PC-3 (cell line): ENCODE data around the gene STX18. TPM values are rescaled to one million over a fixed set of nuclear protein-coding genes. Genes with fewer than 3 reads are reported as not detected.
"Not testable (repeated sequence)": the region's sequence is repeated elsewhere in the genome, so short reads cannot be mapped to it uniquely, and the experiment has no call there.

ENCODE experiments used
- ATAC-seq: fragments of 200-7000 bp; cut with Tn5 transposase; 2 replicates; pipeline ENCODE4 v1.9.1; 2020; ENCODE audit warnings: mild to moderate bottlenecking, moderate library complexity
- BruUV-seq: library from RNA; stranded (reverse); fragments of 400-500 nt; replicated peaks from 2 replicates; lab custom pipeline; 2021; lab: Mats Ljungman, UMichigan
- CTCF ChIA-PET: fragments of 300-600 bp; sonication (Branson Sonifier 250); formaldehyde crosslinking; loops from one replicate; lab custom pipeline; 2022; ENCODE audit warnings: antibody characterized with exemption; lab: Charles Lee
- POLR2A ChIA-PET: fragments of 300-600 bp; sonication (Branson Sonifier 250); formaldehyde crosslinking; loops from one replicate; lab custom pipeline; 2022; ENCODE audit warnings: antibody characterized with exemption; ENCODE audit not compliant: unreplicated experiment; lab: Charles Lee
- DNase-seq: peaks from one replicate; pipeline ENCODE4 v3.0.0-alpha.2; 2015
- H2AFZ ChIP-seq: fragments of 300-600 bp; sonication (generic); 2 replicates; pipeline ENCODE4 v1.6.0; 2016; ENCODE audit warnings: antibody characterized with exemption, low read length
- H3F3A ChIP-seq: fragments of 300-600 bp; sonication (generic); one replicate; pipeline ENCODE4 v1.6.0; 2017; ENCODE audit warnings: antibody characterized with exemption, low read length, control low read depth, mild to moderate bottlenecking; ENCODE audit not compliant: unreplicated experiment
- H3K27ac ChIP-seq: fragments of 300-600 bp; sonication (generic); 2 replicates; pipeline ENCODE4 v1.5.1; 2016; ENCODE audit warnings: mild to moderate bottlenecking, low read length
- H3K27me3 ChIP-seq: fragments of 300-600 bp; sonication (generic); 2 replicates; pipeline ENCODE4 v1.6.1; 2016; ENCODE audit warnings: low read length, mixed read lengths
- H3K36me3 ChIP-seq: fragments of 300-600 bp; sonication (generic); 2 replicates; pipeline ENCODE4 v1.6.1; 2016; ENCODE audit warnings: low read depth, mixed run types, low read length, mixed read lengths
- H3K4me1 ChIP-seq: fragments of 300-600 bp; sonication (generic); 2 replicates; pipeline ENCODE4 v1.5.1; 2016; ENCODE audit warnings: low read length; ENCODE audit not compliant: insufficient read depth
- H3K4me2 ChIP-seq: fragments of 300-600 bp; sonication (generic); 2 replicates; pipeline ENCODE4 v1.6.0; 2016; ENCODE audit warnings: low read length
- H3K4me3 ChIP-seq: fragments of 300-600 bp; sonication (generic); 2 replicates; pipeline ENCODE4 v1.5.1; 2016; ENCODE audit warnings: mild to moderate bottlenecking, low read length, mixed read lengths
- H3K79me2 ChIP-seq: fragments of 300-600 bp; sonication (generic); 2 replicates; pipeline ENCODE4 v1.6.1; 2017; ENCODE audit warnings: low read length, mixed read lengths
- H3K9ac ChIP-seq: fragments of 300-600 bp; sonication (generic); 2 replicates; pipeline ENCODE4 v1.6.0; 2016; ENCODE audit warnings: mild to moderate bottlenecking, low read length
- H3K9me2 ChIP-seq: fragments of 300-600 bp; sonication (generic); replicated peaks from 2 replicates; pipeline ENCODE4 v1.6.1; 2016; ENCODE audit warnings: mixed run types, low read length, mixed read lengths
- H3K9me3 ChIP-seq: fragments of 300-600 bp; sonication (generic); 2 replicates; pipeline ENCODE4 v1.6.1; 2016; ENCODE audit warnings: low read length, mixed read lengths
- H4K20me1 ChIP-seq: fragments of 300-600 bp; sonication (generic); 2 replicates; pipeline ENCODE4 v1.6.1; 2016; ENCODE audit warnings: low read length, mixed read lengths
- EZH2 ChIP-seq: fragments of 300-600 bp; sonication (generic); IDR thresholded peaks from one replicate; pipeline ENCODE4 v1.6.1; 2017; ENCODE audit warnings: antibody characterized with exemption, mild to moderate bottlenecking, low read length; ENCODE audit not compliant: unreplicated experiment
- EZH2phosphoT487 ChIP-seq: fragments of 300-600 bp; sonication (generic); IDR thresholded peaks from 2 replicates; pipeline ENCODE4 v1.6.1; 2018; ENCODE audit warnings: mild to moderate bottlenecking, antibody characterized with exemption, low read length, borderline replicate concordance
- intact Hi-C: fragments of 100-400 bp; cut with micrococcal nuclease; formaldehyde crosslinking; loops from 2 replicates; pipeline ENCODE4 v1.9.0; 2023
- total RNA-seq: library from RNA; depleted of rRNA; stranded (reverse); fragments of >200 nt; gene quantifications from 2 replicates; pipeline ENCODE4 v1.2.3, GENCODE V29; 2014
- TF ChIP-seq, protein P1 (sequence below): fragments of 300-600 bp; sonication (generic); conservative IDR thresholded peaks from 2 replicates; pipeline ENCODE4 v1.5.1; 2017; ENCODE audit warnings: antibody characterized with exemption, low read depth, mild to moderate bottlenecking, low read length

The STX18 gene
- total RNA-seq, 1 experiment from 2014 or later: 25.0 TPM

DNA sequence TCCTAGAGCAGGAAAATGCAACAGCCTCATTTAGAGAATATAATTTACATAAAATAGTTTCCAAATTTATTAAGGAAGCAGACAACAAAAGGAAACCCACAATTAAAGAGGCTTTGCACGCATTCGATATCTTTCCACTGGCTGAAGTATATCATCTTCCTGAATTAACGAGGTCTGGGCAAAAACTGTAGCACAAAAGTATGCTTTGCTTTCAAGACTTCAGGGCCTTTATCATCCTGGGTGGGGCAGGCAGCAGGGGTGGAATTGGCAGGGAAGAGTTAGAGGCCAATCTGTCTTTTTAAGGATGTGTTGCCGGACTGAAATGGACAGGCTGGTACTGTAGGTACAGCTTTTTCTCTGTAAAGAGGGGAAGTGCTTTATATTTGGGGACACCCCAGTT is 17.0 kb upstream of the STX18 start:
- no TSS peak for BruUV-seq
- H3K9ac ChIP-seq: no peak overlapping the region
- peaks cover 8% of the 10 kb centered on the region; the same call in 1 of the 2 replicates for H3K4me1 ChIP-seq
- H3K9me2 ChIP-seq: no peaks in the 10 kb centered on the region
- DNase-seq: no peak
- no peaks in the 10 kb centered on the region for H3K27me3 ChIP-seq
- CTCF ChIA-PET: no interaction called here
- H3K9me3 ChIP-seq: no peaks in the 10 kb centered on the region
- H3K4me2 ChIP-seq: no peak overlapping the region
- H4K20me1 ChIP-seq: no peaks in the 10 kb centered on the region
- intact Hi-C loops: no loop called here
- H3K27ac ChIP-seq: no peak overlapping the region
- no peaks in the 10 kb centered on the region for H3K36me3 ChIP-seq
- TF ChIP-seq, protein P1, sequence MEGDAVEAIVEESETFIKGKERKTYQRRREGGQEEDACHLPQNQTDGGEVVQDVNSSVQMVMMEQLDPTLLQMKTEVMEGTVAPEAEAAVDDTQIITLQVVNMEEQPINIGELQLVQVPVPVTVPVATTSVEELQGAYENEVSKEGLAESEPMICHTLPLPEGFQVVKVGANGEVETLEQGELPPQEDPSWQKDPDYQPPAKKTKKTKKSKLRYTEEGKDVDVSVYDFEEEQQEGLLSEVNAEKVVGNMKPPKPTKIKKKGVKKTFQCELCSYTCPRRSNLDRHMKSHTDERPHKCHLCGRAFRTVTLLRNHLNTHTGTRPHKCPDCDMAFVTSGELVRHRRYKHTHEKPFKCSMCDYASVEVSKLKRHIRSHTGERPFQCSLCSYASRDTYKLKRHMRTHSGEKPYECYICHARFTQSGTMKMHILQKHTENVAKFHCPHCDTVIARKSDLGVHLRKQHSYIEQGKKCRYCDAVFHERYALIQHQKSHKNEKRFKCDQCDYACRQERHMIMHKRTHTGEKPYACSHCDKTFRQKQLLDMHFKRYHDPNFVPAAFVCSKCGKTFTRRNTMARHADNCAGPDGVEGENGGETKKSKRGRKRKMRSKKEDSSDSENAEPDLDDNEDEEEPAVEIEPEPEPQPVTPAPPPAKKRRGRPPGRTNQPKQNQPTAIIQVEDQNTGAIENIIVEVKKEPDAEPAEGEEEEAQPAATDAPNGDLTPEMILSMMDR: no peak
- TF ChIP-seq EZH2 (no peak), EZH2phosphoT487 (no peak)
- no peak overlapping the region for H3K4me3 ChIP-seq
- no peak for ATAC-seq
- no peaks in the 10 kb centered on the region for H3K79me2 ChIP-seq
- POLR2A ChIA-PET: no interaction called here
- H2AFZ ChIP-seq: no peak overlapping the region
- H3F3A ChIP-seq: no peaks in the 10 kb centered on the region

DNA sequence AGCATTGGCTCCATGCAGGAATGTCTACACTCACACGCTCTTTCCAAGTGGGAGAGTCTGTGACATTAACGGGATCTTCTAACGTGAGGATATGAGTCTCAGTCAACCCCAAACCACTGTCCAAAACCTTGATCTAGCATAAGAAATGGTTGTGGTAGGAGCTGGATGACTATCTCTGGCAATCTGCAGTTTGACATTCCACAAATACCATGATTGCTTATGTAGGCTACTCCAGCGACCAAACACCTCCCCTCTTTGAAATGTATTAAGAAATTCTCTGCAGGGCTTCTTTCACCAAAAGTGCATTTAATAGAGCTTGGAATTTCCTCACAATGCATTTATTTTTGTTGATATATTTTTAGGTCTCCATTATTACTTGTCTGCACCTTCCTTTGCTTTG is 14.1 kb upstream of the STX18 start:
- ATAC-seq (no peak), DNase-seq (no peak)
- H3K9me3 ChIP-seq: no peaks in the 10 kb centered on the region
- TF ChIP-seq, protein P1: no peak
- no peak for TF ChIP-seq EZH2
- no peak for TF ChIP-seq EZH2phosphoT487
- H3K4me1 ChIP-seq: peaks cover 8% of the 10 kb centered on the region; the same call in 1 of the 2 replicates
- no peak overlapping the region for H3K27ac ChIP-seq
- no TSS peak for BruUV-seq
- intact Hi-C loops: no loop called here
- H4K20me1 ChIP-seq: no peaks in the 10 kb centered on the region
- ChIA-PET CTCF (no interaction called here), POLR2A (no interaction called here)
- no peaks in the 10 kb centered on the region for H3K9me2 ChIP-seq
- H3F3A ChIP-seq: no peaks in the 10 kb centered on the region
- H3K36me3 ChIP-seq: no peaks in the 10 kb centered on the region
- no peaks in the 10 kb centered on the region for H3K27me3 ChIP-seq
- H2AFZ ChIP-seq: no peak overlapping the region
- no peaks in the 10 kb centered on the region for H3K79me2 ChIP-seq
- no peak overlapping the region for H3K4me3 ChIP-seq
- H3K4me2 ChIP-seq: no peak overlapping the region
- no peak overlapping the region for H3K9ac ChIP-seq

DNA sequence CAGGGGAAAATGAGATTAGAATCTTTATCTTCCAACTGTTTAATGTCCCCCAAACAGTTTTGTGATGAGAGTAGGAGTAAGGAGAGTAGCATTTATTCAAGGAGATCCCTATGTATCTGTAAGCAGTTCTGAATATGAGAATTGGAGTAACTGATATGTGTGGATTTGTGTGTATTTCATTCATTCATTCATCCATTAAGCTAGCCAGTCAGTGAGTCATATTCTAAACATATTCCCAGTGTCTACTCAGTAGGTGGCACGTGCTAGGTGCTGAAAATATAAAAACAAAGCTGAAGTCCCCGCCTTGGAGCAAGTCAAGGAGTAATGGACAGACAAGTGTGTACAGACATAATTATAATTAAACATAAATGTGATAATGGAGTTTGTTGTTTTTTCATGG is 12.4 kb upstream of the STX18 start:
- no peaks in the 10 kb centered on the region for H3K79me2 ChIP-seq
- DNase-seq: no peak
- H3K27me3 ChIP-seq: no peaks in the 10 kb centered on the region
- H3K4me1 ChIP-seq: peaks cover 7% of the 10 kb centered on the region
- TF ChIP-seq EZH2: no peak
- TF ChIP-seq, protein P1: no peak
- no peak for TF ChIP-seq EZH2phosphoT487
- no peak overlapping the region for H3K27ac ChIP-seq
- no peaks in the 10 kb centered on the region for H4K20me1 ChIP-seq
- intact Hi-C loops: no loop called here
- no peak overlapping the region for H3K4me3 ChIP-seq
- no peaks in the 10 kb centered on the region for H3K36me3 ChIP-seq
- no peak overlapping the region for H2AFZ ChIP-seq
- ChIA-PET POLR2A (no interaction called here), CTCF (no interaction called here)
- ATAC-seq: no peak
- H3K9me2 ChIP-seq: no peaks in the 10 kb centered on the region
- no peaks in the 10 kb centered on the region for H3F3A ChIP-seq
- no peak overlapping the region for H3K9ac ChIP-seq
- no TSS peak for BruUV-seq
- H3K4me2 ChIP-seq: no peak overlapping the region
- no peaks in the 10 kb centered on the region for H3K9me3 ChIP-seq

DNA sequence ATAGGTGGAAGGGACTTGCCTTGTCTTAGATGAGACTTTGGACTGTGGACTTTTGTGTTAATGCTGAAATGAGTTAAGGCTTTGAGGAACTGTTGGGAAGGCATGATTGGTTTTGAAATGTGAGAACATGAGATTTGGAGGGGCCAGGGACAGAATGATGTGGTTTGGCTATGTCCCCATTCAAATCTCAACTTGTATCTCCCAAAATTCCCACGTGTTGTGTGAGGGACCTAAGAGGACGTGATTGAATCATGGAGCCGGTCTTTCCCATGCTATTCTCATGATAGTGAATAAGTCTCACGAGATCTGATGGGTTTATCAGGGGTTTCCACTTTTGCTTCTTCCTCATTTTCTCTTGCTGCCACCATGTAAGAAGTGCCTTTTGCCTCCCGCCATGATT is 10.2 kb upstream of the STX18 start:
- H3K9me3 ChIP-seq, H3K79me2 ChIP-seq, H3K9ac ChIP-seq, H3K4me3 ChIP-seq, H3K27me3 ChIP-seq, H2AFZ ChIP-seq, POLR2A ChIA-PET, ATAC-seq, DNase-seq, H3F3A ChIP-seq, BruUV-seq, intact Hi-C loops, CTCF ChIA-PET, H3K9me2 ChIP-seq, H3K4me2 ChIP-seq, H3K27ac ChIP-seq, H4K20me1 ChIP-seq, H3K36me3 ChIP-seq: not testable (repeated sequence)
- peaks cover 11% of the 10 kb centered on the region for H3K4me1 ChIP-seq
